ENCODE data around the gene TTC38. TPM values are rescaled to one million over a fixed set of nuclear protein-coding genes. Genes with fewer than 3 reads are reported as not detected.

The TTC38 gene
- total and polyA plus RNA-seq, 8 donors = 26.8 to 36.0 (median 33.5) TPM

DNA sequence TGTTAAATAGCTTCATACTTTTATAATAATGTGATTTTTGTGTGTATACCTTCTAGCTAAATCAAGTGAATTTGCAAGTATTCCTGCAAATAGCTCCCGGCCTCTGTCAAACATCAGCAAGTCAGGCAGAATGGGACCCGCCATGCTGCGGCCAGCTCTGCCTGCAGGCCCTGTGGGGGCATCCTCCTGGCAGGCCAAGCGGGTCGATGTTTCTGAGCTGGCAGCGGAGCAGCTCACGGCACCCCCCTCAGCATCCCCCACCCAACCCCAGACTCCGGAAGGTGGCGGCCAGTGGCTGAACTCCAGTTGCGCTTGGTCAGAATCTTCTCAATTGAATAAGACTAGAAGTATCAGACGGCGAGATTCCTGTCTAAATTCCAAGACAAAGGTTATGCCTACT is 48.2 kb downstream of the TTC38 start:
- DNase-seq (no peak), ATAC-seq (no peak)
- intact Hi-C loops (cut with DNase I) = loop anchor here in 1 of 2 donors (5.0 to 10.0 kb wide), 2 partner anchors 194 to 321 kb away; no protein-coding TSS in a partner anchor
- no peaks in the 10 kb centered on the region for H3K27me3 ChIP-seq
- H3K9me3 ChIP-seq = no peaks in the 10 kb centered on the region
- H3K36me3 ChIP-seq = peaks cover 0 to 33% of the 10 kb centered on the region in 2 donors
- H3K27ac ChIP-seq = no peak overlapping the region
- no peaks in the 10 kb centered on the region for H3K4me1 ChIP-seq
- no peak overlapping the region for H3K4me3 ChIP-seq
- TF ChIP-seq, protein P1, sequence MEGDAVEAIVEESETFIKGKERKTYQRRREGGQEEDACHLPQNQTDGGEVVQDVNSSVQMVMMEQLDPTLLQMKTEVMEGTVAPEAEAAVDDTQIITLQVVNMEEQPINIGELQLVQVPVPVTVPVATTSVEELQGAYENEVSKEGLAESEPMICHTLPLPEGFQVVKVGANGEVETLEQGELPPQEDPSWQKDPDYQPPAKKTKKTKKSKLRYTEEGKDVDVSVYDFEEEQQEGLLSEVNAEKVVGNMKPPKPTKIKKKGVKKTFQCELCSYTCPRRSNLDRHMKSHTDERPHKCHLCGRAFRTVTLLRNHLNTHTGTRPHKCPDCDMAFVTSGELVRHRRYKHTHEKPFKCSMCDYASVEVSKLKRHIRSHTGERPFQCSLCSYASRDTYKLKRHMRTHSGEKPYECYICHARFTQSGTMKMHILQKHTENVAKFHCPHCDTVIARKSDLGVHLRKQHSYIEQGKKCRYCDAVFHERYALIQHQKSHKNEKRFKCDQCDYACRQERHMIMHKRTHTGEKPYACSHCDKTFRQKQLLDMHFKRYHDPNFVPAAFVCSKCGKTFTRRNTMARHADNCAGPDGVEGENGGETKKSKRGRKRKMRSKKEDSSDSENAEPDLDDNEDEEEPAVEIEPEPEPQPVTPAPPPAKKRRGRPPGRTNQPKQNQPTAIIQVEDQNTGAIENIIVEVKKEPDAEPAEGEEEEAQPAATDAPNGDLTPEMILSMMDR (IDR thresholded peaks at IDR 0.05) = no peak

DNA sequence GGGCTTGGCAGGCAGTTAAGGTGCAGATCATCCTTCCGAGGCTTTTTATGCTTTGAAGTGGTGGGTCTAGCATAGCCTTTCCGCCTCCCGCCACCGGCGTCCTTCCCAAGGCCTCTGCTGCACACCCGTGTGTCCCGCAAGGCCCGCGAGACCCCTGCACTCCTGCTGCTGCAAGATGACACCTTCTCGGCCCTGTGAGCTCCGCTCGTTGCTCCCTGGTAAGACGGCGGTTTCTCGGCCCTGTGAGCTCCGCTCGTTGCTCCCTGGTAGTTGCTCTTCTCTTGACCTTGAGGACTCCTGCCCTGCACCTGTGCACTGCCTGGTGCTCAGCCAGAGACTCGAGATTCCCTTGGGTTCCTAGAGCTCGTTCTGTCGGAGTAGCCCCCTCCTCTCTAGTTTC is 49.8 kb downstream of the TTC38 start:
- Histone ChIP-seq H3K27me3 (no peaks in the 10 kb centered on the region), H3K36me3 (peaks cover 0 to 30% of the 10 kb centered on the region in 2 donors), H3K4me1 (no peaks in the 10 kb centered on the region), H3K27ac (no peak overlapping the region), H3K9me3 (no peaks in the 10 kb centered on the region), H3K4me3 (no peak overlapping the region)
- no peak for ATAC-seq
- no peak for DNase-seq
- intact Hi-C loops (cut with DNase I) = loop anchor here in 1 of 2 donors (5.0 to 10.0 kb wide), 2 partner anchors 195 to 323 kb away; no protein-coding TSS in a partner anchor
- TF ChIP-seq, protein P1 (IDR thresholded peaks at IDR 0.05) = no peak

DNA sequence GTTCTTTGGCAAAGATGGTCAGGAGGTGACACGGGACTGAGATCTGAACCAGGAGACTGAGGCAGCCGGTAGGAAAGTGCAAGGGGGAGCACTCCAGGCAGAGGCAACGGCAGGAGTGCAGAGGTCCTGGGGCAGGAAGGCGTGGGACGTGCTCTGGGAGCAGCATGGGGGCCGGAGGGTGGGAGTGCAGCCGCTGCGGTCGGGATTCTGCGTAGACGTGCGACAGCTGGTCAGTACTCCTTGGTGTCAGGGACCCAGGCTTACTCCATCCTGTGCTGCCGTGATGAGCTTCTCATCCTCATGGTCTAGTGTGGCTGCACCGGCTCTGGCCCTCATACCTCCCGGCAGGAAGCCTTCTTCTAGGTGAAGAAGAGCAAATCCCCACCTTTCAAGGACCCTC is 50.8 kb downstream of the TTC38 start:
- TF ChIP-seq, protein P1 (IDR thresholded peaks at IDR 0.05) = no peak
- H3K27me3 ChIP-seq = no peaks in the 10 kb centered on the region
- ATAC-seq = no peak
- H3K4me1 ChIP-seq = no peaks in the 10 kb centered on the region
- no peak for DNase-seq
- H3K36me3 ChIP-seq = peaks cover 0 to 40% of the 10 kb centered on the region in 2 donors
- no peaks in the 10 kb centered on the region for H3K9me3 ChIP-seq
- intact Hi-C loops (cut with DNase I) = loop anchor here in 1 of 2 donors (5.0 to 10.0 kb wide), 2 partner anchors 196 to 324 kb away; no protein-coding TSS in a partner anchor
- no peak overlapping the region for H3K27ac ChIP-seq
- H3K4me3 ChIP-seq = no peak overlapping the region

DNA sequence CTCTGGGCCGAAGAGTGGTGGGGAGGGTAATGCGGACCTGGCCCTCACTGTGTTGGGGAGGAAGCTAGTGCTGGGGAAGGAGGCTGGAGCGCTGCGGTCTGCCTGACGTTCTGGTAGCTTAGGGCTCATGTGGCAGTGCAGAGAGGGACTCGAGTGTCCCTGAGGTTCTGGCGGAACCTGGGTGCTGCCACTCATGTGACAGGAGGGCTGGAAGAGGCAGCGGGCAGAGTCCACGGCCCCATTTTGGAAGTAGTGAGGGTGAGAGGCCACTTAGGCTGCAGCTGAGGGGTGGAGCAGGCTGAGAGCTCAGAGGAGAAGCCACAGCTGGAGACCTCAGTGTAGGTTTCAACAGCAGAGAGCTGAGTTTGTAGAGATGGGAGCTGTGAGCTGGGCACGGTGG is 51.5 kb downstream of the TTC38 start:
- intact Hi-C loops (cut with DNase I) = loop anchor here in 1 of 2 donors (5.0 to 10.0 kb wide), 2 partner anchors 197 to 325 kb away; no protein-coding TSS in a partner anchor
- Histone ChIP-seq H3K4me1 (no peaks in the 10 kb centered on the region), H3K27me3 (no peaks in the 10 kb centered on the region), H3K36me3 (peaks cover 0 to 40% of the 10 kb centered on the region in 2 donors), H3K4me3 (no peak overlapping the region), H3K9me3 (no peaks in the 10 kb centered on the region), H3K27ac (no peak overlapping the region)
- no peak for DNase-seq
- TF ChIP-seq, protein P1 (IDR thresholded peaks at IDR 0.05) = no peak
- ATAC-seq = no peak

DNA sequence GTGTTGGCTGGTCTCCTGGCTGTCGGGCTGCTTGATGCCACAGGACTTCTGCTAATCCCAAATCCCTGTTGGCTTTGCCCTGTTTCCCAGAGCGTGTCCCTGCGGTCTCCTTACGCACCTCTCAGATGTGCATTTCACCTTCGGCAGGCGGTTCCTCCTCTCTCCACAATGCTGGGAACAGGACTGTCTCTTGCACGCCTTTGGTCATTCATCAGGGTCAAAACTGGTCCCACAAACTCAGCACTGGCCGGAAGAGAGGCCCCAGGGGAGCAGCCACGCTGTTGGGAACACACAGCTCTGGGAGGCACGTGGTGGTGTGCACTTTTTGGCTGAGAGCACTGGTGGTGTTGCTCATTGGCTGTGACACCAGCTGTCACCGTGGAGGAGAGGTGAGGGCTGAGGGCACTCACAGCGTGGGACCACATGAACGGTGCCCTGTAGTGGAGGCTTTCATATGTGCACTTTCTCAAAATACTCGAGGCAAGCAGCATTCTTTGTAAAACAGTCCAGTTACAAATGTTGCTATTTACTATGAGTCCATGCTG is 52.4 kb downstream of the TTC38 start:
- Histone ChIP-seq H3K4me3 (no peak overlapping the region), H3K27ac (no peak overlapping the region), H3K9me3 (no peaks in the 10 kb centered on the region), H3K4me1 (no peaks in the 10 kb centered on the region), H3K36me3 (peaks cover 0 to 42% of the 10 kb centered on the region in 2 donors), H3K27me3 (no peaks in the 10 kb centered on the region)
- intact Hi-C loops (cut with DNase I) = no loop called here
- TF ChIP-seq, protein P1 (IDR thresholded peaks at IDR 0.05) = no peak
- DNase-seq (peak in 1 of 4 donors; percentile 4), ATAC-seq (no peak)

Measured in left lung (tissue), 10 donors.